ENCODE data around the gene ZNF618.
"Not testable (repeated sequence)": the region's sequence is repeated elsewhere in the genome, so short reads cannot be mapped to it uniquely, and the experiment has no call there.

Gene ZNF618

DNA sequence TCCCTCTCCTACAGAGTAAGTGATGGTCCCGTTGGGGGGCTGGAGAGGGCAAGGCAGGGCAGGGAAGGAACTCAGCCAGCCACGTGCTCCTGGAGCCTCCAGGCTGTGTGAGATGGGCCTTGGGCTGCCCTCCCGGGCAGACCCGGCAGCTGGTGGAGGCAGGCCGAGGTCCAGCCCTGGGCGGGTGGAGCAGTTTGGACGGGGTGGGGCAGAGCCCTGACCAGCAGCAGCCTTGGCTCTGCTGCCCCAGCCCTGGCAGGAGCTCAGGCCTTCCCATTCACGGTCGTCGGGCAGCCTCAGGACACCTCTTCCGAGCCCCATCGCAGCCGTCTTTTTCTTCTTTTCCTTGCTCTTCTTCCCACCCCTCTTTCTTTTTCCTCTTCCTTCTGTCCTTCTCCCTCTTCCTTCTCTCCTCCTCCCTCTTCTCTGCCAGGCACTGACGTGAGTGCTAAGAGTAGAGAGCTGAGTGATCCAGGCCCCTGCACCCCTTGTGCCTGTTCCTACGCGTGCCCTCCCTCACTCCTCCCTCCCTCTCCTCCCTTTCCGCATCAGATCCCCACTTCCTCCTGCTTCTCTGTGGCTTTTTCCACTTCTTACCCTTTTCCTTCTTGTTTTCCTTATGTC lies 159.2 kb downstream of the ZNF618 start:
- DNase-seq (ENCODE audit: extremely low read depth, low read depth) = no peak
- no peak for TF ChIP-seq CTCF (IDR thresholded peaks at IDR 0.05; ENCODE audit: low read depth, low read length, missing control alignments)
- H3K4me3 ChIP-seq (replicated peaks; ENCODE audit: low read depth, low read length) = no peak overlapping the region

GRCh38 chr9:114035845-114036801 lies 160.0 kb downstream of the ZNF618 start:
- DNase-seq (ENCODE audit: extremely low read depth, low read depth) = no peak
- H3K4me3 ChIP-seq (replicated peaks; ENCODE audit: low read depth, low read length) = no peak overlapping the region
- no peak for TF ChIP-seq CTCF (IDR thresholded peaks at IDR 0.05; ENCODE audit: low read depth, low read length, missing control alignments)

DNA sequence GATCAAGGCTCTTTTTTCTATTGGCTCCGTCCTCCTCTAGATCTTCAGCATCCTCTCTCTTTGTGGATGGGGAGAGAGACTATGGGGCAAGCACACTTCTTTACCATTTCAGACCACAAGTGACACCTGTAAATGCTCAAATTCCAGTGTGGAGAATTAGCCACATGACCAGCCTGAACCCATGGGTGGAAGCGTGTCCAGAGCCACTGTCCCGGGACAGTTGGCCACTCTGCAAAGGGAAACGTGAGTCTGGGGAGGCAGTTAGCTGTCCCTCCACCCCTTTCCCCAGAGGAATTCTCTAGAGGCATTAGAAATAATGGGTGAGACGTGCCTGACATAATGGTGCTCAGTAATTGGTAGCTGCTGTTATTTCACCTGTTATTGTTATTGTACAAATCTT lies 161.1 kb downstream of the ZNF618 start:
- TF ChIP-seq CTCF (IDR thresholded peaks at IDR 0.05; ENCODE audit: low read depth, low read length, missing control alignments) = no peak
- DNase-seq (ENCODE audit: extremely low read depth, low read depth) = no peak
- no peak overlapping the region for H3K4me3 ChIP-seq (replicated peaks; ENCODE audit: low read depth, low read length)

- no peak for DNase-seq (ENCODE audit: extremely low read depth, low read depth)
- no peak for TF ChIP-seq CTCF (IDR thresholded peaks at IDR 0.05; ENCODE audit: low read depth, low read length, missing control alignments)
- no peak overlapping the region for H3K4me3 ChIP-seq (replicated peaks; ENCODE audit: low read depth, low read length)
These were observed 162.0 kb downstream of the ZNF618 start for GRCh38 chr9:114037961-114038723.

DNA sequence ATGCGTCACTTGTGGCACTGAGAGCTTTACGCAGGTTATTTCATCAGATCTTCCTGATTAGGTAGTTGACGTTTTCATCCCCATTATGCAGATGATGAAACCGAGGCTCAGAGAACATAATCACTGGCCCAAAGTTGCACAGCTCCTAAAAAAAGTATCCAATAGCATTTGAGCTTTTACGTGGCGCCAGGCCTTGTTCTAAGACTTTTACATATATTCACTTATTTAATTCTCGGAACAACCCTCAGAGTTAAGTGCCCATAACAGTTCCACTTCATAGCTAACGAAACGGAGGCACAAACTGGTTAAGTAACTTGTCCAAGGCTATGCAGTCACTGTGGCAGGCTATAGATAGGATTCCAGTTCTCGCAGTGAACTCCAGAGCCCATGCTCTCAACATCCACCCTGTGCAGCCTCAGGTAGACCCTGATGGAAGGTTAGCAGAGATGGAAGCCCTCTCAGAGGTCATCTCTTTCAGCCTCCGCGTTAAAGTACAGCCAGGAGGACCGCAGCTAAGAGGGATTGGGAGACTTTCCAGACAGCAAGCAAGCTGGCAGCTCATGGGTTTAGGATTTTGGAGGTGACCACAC lies 162.7 kb downstream of the ZNF618 start:
- DNase-seq (ENCODE audit: extremely low read depth, low read depth) = no peak
- H3K4me3 ChIP-seq (replicated peaks; ENCODE audit: low read depth, low read length) = no peak overlapping the region
- TF ChIP-seq CTCF (IDR thresholded peaks at IDR 0.05; ENCODE audit: low read depth, low read length, missing control alignments) = no peak

DNA sequence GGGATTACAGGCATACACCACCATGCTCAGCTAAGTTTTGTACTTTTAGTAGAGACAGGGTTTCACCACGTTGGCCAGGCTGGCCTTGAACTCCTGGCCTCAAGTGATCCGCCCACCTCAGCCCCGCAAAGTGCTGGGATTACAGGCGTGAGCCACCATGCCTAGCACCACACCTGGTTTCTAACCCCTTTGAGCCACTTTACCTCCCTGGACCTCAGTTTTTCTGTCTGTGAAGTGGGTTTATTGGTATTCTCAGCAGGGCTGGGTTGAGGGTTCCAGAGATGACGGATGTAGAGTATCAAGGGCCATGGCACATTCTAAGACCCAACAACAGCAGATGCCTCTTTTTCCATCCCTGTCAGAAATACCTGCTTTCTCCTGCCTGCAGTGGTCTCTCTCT lies 163.4 kb downstream of the ZNF618 start:
- no peak for DNase-seq (ENCODE audit: extremely low read depth, low read depth)
- TF ChIP-seq CTCF (IDR thresholded peaks at IDR 0.05; ENCODE audit: low read depth, low read length, missing control alignments) = no peak
- no peak overlapping the region for H3K4me3 ChIP-seq (replicated peaks; ENCODE audit: low read depth, low read length)

DNA sequence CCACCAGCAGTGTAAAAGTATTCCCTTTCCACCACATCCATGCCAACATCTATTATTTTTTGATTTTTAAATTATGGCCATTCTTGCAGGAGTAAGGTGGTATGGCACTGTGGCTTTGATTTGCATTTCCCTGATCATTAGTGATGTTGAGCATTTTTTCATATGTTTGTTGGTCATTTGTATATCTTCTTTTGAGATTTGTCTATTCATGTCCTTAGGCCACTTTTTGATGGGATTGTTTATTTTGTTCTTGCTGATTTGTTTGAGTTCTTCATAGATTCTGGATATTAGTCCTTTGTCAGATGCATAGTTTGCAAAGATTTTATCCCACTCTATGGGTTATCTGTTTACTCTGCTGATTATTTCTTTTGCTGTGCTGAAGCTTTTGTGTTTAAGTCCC lies 167.6 kb downstream of the ZNF618 start:
- H3K4me3 ChIP-seq (replicated peaks; ENCODE audit: low read depth, low read length); DNase-seq (ENCODE audit: extremely low read depth, low read depth): not testable (repeated sequence)
